Activated CD8-positive, alpha-beta memory T cell treated with anti-CD3 and anti-CD28 coated beads, Interleukin-2, amount 50 U/mL, for 24 hours (primary cell): Measurements from ENCODE around the gene NIN.

Experiments
- DNase-seq: peaks from one replicate; pipeline ENCODE4 v3.0.0-alpha.2; 2020; ENCODE audit errors: extremely low read depth

Gene NIN

GRCh38 chr14:50762001-50762930, 68.7 kb downstream of the NIN start:
- no peak for DNase-seq

- no peak for DNase-seq
Measured at GRCh38 chr14:50759800-50760543, 71.0 kb downstream of the NIN start.

- no peak for DNase-seq
Measured at GRCh38 chr14:50758945-50759344, 72.0 kb downstream of the NIN start.

GRCh38 chr14:50758305-50758704, 72.7 kb downstream of the NIN start:
- DNase-seq, result no peak

GRCh38 chr14:50757702-50758101, 73.3 kb downstream of the NIN start:
- DNase-seq, result no peak

- DNase-seq, result no peak
Measured at GRCh38 chr14:50756300-50756699, 74.7 kb downstream of the NIN start.

- no peak for DNase-seq
Measured at GRCh38 chr14:50750323-50750722, 80.6 kb downstream of the NIN start.

- DNase-seq, result no peak
Measured at GRCh38 chr14:50745401-50746058, 85.4 kb downstream of the NIN start.

GRCh38 chr14:50744231-50744630, 86.7 kb downstream of the NIN start:
- no peak for DNase-seq

GRCh38 chr14:50741567-50741966, 89.4 kb downstream of the NIN start:
- no peak for DNase-seq

- no peak for DNase-seq
Measured at GRCh38 chr14:50740856-50741255, 90.1 kb downstream of the NIN start.

- no peak for DNase-seq
Measured at GRCh38 chr14:50739186-50739585, 91.8 kb downstream of the NIN start.

GRCh38 chr14:50736932-50737419, 94.0 kb downstream of the NIN start:
- DNase-seq, result no peak

GRCh38 chr14:50734950-50735695, 95.8 kb downstream of the NIN start:
- DNase-seq, result no peak

- DNase-seq, result no peak
Measured at GRCh38 chr14:50733494-50733893, 97.5 kb downstream of the NIN start.

GRCh38 chr14:50728836-50729235, 102.1 kb downstream of the NIN start:
- DNase-seq, result no peak

- DNase-seq, result no peak
Measured at GRCh38 chr14:50726372-50727107, 104.4 kb downstream of the NIN start.

- no peak for DNase-seq
Measured at GRCh38 chr14:50725761-50726160, 105.2 kb downstream of the NIN start.

- no peak for DNase-seq
Measured at GRCh38 chr14:50719911-50720759, 110.8 kb downstream of the NIN start.

- DNase-seq, result no peak
Measured at GRCh38 chr14:50718949-50719348, 112.0 kb downstream of the NIN start.
